ENCODE results near the gene GLCE.

GLCE gene

DNA sequence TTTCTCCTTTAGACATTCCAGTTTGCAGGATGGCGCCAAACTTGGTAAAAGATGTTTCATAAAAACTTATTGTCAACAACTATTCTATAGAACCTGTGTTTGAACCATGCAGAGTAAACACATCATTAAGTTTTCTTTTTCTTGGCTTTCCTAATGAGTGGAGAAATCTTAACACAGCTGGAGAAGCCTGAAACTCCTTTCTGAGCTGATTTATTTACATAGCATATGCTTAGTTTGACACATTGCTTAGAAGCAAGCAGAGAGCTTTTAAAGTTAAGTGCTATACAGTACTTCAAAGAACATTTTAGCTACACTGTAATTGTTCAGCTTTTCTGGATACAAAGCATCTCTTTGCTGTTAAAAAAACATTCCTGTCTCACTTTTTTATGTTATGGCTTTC is 77.3 kb downstream of the GLCE start:
- no peak overlapping the region for H3K4me3 ChIP-seq (ENCODE audit: low read depth, low read length)
- ChIA-PET POLR2A (no interaction called here), CTCF (interaction anchor here (1.0 to 1.9 kb wide), 3 partner anchors 10 to 179 kb away, joined by 3 to 8 read pairs (median 4); no protein-coding TSS in a partner anchor)
- no peak for DNase-seq (ENCODE audit: low read depth, low spot score)
- TF ChIP-seq, protein P1, sequence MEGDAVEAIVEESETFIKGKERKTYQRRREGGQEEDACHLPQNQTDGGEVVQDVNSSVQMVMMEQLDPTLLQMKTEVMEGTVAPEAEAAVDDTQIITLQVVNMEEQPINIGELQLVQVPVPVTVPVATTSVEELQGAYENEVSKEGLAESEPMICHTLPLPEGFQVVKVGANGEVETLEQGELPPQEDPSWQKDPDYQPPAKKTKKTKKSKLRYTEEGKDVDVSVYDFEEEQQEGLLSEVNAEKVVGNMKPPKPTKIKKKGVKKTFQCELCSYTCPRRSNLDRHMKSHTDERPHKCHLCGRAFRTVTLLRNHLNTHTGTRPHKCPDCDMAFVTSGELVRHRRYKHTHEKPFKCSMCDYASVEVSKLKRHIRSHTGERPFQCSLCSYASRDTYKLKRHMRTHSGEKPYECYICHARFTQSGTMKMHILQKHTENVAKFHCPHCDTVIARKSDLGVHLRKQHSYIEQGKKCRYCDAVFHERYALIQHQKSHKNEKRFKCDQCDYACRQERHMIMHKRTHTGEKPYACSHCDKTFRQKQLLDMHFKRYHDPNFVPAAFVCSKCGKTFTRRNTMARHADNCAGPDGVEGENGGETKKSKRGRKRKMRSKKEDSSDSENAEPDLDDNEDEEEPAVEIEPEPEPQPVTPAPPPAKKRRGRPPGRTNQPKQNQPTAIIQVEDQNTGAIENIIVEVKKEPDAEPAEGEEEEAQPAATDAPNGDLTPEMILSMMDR (IDR thresholded peaks at IDR 0.05; ENCODE audit: insufficient read depth, low read length, missing control alignments), result no peak

GRCh38 chr15:69244798-69245197 is 84.4 kb downstream of the GLCE start:
- TF ChIP-seq, protein P1 (IDR thresholded peaks at IDR 0.05; ENCODE audit: insufficient read depth, low read length, missing control alignments), result no peak
- no peak for DNase-seq (ENCODE audit: low read depth, low spot score)
- ChIA-PET POLR2A (no interaction called here), CTCF (interaction anchor here (2.2 to 2.6 kb wide), 2 partner anchors 12 to 186 kb away, joined by 10 to 18 read pairs; no protein-coding TSS in a partner anchor)
- no peak overlapping the region for H3K4me3 ChIP-seq (ENCODE audit: low read depth, low read length)

DNA sequence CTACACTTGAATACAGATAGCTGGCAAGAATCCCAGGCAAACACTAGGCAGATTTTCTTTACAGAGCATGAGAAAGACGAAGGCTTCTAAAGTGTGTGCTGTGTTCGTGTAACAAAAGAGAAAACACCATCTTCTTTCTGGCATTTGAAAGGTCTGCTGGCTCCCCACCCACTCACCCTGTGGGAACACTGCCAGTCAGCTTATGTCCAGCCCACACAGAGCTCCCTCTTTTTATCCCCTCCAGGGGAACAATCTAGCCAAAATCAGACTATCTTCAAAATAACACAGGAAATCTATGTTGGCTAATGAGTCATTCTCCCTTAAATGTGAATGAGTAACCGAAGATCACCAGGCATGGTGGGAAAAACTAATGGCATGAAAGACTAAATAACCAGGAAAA is 92.7 kb downstream of the GLCE start:
- CTCF ChIA-PET, result interaction anchor here (1.0 to 1.8 kb wide), 3 partner anchors 12 to 194 kb away, joined by 3 to 5 read pairs (median 4); no protein-coding TSS in a partner anchor
- DNase-seq (ENCODE audit: low read depth, low spot score), result peak; percentile 54

DNA sequence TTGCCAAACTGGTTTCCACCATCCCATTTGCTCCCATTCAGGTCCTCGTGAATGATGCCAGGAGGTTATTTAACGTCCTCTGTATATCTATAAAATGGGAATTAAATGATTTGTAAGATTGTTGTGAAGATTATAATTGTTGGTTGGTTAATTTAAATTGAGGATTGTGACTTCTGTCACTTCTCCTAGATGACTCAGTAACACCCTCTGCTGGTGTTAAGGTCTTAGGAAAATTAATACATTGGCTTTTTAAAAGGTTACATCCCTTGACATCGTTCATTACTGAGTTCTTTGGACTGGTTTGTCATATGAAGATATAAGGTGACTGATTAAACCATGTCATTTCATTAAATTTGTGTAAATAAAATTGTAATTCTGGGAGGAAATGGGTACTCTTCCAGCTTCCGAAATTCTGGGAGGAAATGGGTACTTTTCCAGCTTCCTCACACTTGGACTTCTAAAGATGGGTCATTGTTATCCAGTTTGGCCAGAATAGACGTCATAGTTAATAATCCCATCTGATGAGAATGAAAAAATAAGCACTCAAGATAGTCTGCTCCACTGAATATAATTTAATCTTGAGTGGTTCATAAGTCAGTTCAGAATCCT is 105.0 kb downstream of the GLCE start:
- no peak overlapping the region for H3K4me3 ChIP-seq (ENCODE audit: low read depth, low read length)
- ChIA-PET POLR2A (no interaction called here), CTCF (interaction anchor here (0.8 to 4.5 kb wide), 17 partner anchors 9 to 231 kb away, joined by 3 to 25 read pairs (median 4); no protein-coding TSS in a partner anchor)
- no peak for DNase-seq (ENCODE audit: low read depth, low spot score)
- TF ChIP-seq, protein P1 (IDR thresholded peaks at IDR 0.05; ENCODE audit: insufficient read depth, low read length, missing control alignments), result peak; percentile 26

More for the DNA sequence above, 92.7 kb downstream of the GLCE start:
- POLR2A ChIA-PET, result no interaction called here
- TF ChIP-seq, protein P1 (IDR thresholded peaks at IDR 0.05; ENCODE audit: insufficient read depth, low read length, missing control alignments), result no peak
- H3K4me3 ChIP-seq (ENCODE audit: low read depth, low read length), result peak overlapping the region; percentile 20; the same call in 1 of the 2 replicates

DNA sequence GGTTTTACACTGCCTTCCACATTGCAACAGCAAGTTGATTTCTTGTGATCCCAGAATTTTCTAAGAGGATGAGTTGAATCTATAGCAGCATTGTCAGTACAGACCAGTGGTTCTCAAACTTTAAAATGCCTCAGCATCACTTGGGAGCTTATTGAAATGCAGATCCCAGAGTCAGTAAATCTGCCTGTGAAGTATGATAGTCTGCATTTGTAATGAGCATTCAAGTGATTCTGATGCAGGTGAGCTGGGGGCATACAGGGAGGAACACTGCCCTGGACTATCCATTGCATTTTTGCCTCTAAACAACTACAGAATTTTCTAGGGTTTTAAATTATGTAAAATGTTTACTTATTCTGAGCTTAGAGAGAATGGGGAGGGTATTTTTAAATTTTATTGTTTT is 110.8 kb downstream of the GLCE start:
- ChIA-PET CTCF (interaction anchor here (0.9 kb wide), 1 partner anchor 9 kb away, joined by 3 read pairs; no protein-coding TSS in a partner anchor), POLR2A (no interaction called here)
- DNase-seq (ENCODE audit: low read depth, low spot score), result no peak
- TF ChIP-seq, protein P1 (IDR thresholded peaks at IDR 0.05; ENCODE audit: insufficient read depth, low read length, missing control alignments), result no peak
- H3K4me3 ChIP-seq (ENCODE audit: low read depth, low read length), result no peak overlapping the region

- DNase-seq (ENCODE audit: low read depth, low spot score), result no peak
- TF ChIP-seq, protein P1 (IDR thresholded peaks at IDR 0.05; ENCODE audit: insufficient read depth, low read length, missing control alignments), result no peak
- POLR2A ChIA-PET, result no interaction called here
- CTCF ChIA-PET, result interaction anchor here (0.6 to 1.1 kb wide), 2 partner anchors 9 to 213 kb away, joined by 3 to 4 read pairs; no protein-coding TSS in a partner anchor
- no peak overlapping the region for H3K4me3 ChIP-seq (ENCODE audit: low read depth, low read length)
Observed at GRCh38 chr15:69272139-69272538, 111.7 kb downstream of the GLCE start.

Data from AG04449 (cell line).